GM21723 (cell line): Measurements from ENCODE around the gene P2RX7.
"Not testable (repeated sequence)": the region's sequence is repeated elsewhere in the genome, so short reads cannot be mapped to it uniquely, and the experiment has no call there.

Experiments used
- ATAC-seq: cut with Tn5 transposase; IDR thresholded peaks from one replicate; pipeline ENCODE4 v1.9.1; 2021; ENCODE audit warnings: mild to moderate bottlenecking, moderate library complexity; ENCODE audit not compliant: unreplicated experiment

The P2RX7 gene

DNA sequence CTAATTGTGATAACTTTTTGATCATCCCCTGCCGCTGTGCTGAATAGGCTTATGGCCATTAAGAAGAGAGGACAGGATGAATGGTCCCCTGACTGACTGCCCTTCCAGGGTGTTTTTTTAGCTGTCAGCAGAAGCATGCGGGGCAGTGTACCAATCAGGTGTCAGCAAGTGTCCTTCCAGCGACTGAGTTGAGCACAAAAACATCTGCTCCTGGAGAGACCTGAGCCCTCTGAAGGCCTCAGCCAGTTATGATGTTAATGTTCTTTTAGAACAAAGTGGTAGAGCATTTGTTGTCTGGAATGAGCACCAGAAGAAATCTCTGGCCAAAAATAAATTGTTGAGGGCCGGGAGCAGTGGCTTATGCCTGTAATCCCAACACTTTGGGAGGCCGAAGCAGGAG, 37.5 kb downstream of the P2RX7 start:
- no peak for ATAC-seq

DNA sequence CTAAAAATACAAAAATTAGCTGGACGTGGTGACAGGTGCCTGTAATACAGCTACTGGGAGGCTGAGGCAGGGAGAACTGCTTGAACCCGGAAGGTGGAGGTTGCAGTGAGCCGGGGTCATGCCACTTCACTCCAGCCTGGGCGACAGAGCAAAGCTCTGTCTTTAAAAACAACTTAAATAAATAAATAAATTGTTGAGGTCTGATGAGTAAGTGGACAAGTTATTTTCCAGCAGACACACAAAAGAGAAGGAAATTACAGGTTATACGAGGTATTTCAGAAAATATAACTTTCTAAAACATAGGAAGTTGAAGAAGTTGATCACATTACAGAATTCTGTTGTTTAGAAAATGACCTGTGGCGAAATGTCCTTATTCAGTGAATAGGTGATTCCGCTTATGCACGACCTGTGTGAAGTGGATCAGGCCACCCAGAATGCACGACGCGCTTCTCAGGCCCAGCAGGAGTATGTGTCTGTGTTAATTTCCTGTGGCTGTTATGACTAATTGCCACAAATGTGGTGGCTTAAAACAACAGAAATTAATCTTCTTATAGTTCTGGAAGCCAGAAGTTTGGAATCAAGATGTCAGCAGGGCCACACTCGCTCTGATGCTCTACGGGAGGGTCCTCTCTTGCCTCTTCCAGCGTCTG, 38.1 kb downstream of the P2RX7 start:
- no peak for ATAC-seq

DNA sequence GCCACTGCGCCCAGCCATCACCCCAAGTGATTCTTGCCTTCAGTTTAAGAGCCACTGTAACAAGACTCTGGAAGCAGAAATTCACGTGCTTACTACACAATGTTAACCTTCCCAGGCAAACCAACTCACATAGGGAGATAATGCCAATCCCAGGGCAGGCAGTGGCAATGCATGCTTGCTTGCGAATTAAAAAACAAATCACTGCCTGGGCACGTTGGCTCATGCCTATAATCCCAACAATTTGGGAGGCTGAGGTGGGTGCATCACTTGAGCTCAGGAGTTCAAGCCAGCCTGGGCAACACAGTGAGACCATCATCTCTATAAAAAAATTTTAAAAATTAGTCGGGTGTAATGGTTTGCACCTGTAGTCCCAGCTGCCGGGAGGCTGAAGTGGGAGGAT, 39.5 kb downstream of the P2RX7 start:
- ATAC-seq, result no peak

DNA sequence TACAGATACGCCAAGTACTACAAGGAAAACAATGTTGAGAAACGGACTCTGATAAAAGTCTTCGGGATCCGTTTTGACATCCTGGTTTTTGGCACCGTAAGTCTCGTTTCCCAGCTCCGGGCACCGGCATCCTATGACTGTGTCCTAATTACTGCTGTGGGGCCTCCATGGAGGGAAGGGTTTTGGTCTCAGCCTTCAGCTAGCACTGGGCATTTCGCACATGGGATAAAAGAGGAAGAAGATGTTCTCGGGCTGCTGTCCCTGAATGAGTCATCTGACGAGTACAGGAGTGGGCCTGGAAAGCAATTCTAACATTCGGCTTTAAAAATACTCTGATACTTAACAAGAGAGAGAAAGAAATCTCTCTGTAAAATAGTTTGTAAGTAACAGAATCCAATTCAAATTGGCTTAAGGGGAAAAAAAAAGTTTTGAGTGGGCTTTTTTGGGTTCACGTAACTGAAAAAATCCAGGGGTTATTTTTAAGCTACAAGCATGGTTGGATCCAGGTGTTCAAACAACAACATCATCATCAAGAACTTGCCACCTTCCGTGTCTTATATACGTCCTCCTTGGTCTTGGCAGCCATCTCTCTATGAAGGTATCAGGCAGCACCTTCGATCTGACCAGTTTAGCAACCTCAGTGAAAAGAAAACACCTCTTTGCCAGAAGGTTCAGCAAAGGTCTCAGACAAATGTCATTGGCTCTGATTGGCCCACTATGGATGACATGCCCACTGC, 42.9 kb downstream of the P2RX7 start:
- ATAC-seq, result no peak

DNA sequence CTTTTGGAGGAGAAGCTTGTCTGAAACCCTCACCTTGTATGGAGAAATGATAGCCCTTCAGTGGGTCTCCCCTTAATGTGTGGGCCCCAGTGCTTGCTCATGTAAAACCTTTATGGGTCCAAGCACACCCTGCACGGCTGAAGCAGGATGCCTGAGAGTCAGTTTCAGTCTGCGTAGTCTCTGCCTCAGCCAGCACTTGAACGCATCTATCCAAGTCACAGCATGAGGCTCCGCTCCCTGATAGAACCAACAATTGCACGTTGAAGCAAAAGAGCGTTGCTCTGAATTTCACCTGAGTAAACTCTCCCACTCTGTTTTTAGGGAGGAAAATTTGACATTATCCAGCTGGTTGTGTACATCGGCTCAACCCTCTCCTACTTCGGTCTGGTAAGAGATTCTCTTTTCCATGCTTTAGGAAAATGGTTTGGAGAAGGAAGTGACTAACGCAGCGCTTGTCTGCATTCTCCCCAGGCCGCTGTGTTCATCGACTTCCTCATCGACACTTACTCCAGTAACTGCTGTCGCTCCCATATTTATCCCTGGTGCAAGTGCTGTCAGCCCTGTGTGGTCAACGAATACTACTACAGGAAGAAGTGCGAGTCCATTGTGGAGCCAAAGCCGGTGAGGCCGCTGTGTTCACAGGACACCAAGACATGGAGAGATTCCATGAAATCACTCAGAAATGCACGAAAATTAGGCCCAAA, 44.3 kb downstream of the P2RX7 start:
- no peak for ATAC-seq

DNA sequence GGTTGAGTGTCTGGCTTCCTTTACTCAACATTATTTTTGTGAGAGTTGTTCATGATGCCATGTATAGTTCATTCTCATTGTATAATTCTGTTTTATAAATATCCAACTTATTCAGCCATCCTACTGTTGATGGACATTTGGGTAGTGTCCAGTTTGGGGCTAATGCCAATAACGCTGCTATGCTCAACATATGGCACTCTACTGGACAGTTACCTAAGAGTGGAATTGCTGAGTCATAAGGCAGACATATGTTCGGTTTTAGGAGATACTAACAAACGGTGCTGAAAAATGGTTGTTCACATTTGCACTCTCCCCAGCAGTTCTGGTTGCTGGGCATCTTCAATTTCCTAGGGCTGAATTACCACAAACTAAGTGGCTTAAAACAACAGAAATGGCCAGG, 48.5 kb downstream of the P2RX7 start:
- no peak for ATAC-seq

DNA sequence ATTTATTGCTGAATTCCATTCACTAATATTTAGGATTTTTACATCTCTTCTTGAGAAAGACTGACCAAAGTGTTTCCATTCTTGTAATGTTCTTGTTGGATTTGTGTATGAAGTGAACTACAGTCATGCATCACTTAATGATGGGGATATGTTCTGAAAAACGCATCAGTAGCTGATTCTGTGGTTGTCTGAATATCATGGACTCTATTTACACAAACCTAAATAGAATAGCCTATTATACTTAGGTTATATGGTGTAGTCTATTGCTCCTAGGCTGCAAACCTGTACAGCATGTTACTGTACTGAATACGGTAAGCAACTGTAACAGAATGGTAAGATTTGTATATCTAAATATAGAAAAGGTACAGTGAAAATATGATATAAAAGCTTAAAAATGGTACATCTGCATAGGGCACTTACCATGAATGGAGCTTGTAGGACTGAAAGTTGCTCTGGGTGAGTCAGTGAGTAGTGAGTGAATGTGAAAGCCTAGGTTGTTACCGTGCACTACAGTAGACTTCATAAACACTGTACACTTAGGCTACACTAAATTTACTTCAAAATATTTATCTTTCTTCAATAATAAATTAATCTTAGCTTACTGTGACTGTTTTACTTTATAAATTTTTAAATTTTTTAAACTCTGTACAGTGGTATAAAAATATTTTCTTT, 49.7 kb downstream of the P2RX7 start:
- ATAC-seq, result peak; percentile 67

DNA sequence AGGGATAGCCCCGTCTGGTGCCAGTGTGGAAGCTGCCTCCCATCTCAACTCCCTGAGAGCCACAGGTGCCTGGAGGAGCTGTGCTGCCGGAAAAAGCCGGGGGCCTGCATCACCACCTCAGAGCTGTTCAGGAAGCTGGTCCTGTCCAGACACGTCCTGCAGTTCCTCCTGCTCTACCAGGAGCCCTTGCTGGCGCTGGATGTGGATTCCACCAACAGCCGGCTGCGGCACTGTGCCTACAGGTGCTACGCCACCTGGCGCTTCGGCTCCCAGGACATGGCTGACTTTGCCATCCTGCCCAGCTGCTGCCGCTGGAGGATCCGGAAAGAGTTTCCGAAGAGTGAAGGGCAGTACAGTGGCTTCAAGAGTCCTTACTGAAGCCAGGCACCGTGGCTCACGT, 51.7 kb downstream of the P2RX7 start:
- no peak for ATAC-seq

DNA sequence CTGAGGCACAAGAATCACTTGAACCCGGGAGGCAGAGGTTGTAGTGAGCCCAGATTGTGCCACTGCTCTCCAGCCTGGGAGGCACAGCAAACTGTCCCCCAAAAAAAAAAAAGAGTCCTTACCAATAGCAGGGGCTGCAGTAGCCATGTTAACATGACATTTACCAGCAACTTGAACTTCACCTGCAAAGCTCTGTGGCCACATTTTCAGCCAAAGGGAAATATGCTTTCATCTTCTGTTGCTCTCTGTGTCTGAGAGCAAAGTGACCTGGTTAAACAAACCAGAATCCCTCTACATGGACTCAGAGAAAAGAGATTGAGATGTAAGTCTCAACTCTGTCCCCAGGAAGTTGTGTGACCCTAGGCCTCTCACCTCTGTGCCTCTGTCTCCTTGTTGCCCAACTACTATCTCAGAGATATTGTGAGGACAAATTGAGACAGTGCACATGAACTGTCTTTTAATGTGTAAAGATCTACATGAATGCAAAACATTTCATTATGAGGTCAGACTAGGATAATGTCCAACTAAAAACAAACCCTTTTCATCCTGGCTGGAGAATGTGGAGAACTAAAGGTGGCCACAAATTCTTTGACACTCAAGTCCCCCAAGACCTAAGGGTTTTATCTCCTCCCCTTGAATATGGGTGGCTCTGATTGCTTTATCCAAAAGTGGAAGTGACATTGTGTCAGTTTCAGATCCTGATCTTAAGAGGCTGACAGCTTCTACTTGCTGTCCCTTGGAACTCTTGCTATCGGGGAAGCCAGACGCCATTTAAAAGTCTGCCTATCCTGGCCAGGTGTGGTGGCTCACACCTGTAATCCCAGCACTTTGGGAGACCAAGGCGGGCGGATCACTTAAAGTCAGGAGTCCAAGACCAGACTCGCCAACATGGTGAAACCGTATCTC, 52.6 kb downstream of the P2RX7 start:
- ATAC-seq, result no peak

DNA sequence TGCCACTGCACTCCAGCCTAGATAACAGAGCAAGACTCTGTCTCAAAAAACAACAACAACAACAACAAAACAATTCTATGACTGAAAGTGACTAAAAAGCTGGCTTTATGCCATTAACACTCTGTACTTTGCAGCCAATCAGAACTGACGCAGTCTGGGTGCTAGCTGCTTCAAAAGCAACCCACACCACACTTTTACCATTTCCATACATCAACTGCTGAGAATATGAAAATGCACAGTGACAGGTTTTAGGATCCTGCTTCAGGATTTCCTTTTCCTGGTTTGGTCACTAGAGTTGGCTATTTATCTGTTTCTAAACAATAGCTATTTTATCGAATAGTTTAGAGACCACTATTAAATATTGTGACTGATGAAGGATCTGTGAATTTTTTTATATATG, 54.1 kb downstream of the P2RX7 start:
- no peak for ATAC-seq

DNA sequence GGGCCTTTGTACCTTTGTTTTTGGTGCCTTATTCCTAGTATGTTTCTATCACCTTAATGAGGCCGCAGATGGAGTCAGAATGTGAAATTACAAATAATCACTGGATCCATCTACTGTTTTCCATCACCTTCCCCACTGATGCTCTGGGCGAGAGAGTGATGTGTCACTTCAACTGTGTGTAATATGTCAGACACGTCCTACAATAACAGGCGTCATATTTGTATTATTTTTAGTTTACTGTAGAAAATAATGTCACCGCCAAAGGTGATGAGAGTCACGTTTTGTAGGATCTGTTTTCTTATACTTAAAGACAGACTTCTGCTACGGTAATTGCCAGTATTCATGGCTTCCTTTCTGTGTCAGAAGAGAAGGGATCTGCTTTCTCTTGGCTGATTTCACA, 54.8 kb downstream of the P2RX7 start:
- no peak for ATAC-seq

DNA sequence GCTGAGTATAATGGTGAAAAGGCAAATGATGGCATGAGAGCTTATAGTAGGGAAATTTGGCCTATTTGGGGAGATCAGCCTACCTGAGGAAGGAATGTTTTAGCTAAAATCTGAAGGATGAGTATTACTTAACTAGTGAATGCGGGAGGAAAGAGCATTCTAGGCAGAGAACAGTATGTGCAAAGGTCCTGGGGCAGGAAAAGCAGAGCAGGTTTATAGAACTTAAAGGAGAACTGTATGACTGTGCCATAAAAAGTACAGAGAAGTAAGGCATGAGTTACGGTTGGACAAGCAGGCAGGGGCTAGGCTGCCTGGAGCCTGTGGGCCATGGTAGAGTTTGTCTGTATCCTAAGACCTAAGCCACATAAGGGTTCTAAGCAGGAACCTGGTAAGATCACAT, 55.6 kb downstream of the P2RX7 start:
- ATAC-seq, result no peak

DNA sequence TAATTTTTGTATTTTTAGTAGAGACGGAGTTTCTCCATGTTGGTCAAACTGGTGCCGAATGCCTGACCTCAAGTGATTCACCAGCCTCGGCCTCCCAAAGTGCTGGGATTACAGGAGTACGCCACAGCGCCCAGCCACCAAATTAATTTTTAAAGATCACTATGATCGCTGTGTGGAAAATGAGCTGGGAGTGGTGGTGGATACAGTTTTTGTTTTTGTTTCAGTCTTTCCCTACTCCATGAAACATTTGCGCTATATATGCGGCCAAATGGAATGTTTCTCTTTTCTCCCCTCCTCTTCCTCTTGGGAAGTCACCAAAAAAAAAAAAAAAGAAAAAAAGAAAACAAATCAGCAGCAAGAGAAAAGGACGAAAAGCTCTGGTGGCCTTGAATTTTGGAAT, 56.5 kb downstream of the P2RX7 start:
- ATAC-seq, result no peak

DNA sequence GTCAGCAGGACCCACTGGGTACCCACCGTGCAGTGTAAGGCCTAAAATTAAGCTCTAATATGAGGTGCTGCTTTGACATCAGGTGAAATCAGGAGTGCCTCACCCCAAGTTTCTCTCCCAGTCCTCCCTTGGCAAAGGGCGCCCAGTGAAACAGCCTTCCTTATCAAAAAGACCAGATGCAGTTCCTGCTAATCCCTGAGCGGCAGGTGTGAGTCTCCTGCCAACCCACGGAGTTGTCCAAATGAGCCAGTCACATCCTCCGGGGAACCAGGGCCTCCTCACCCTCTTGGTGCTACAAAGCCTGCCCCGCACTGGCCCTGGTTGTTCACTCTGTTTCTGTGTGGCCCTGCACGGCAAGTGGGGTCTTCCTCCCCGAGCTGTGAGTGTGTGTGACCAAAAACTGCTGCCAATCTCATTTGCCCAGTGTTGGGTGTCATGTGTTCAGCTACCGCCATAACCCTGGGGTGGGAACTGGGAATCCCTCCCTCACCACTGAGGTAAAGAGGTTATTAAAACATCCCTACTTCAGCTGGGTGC, 57.0 kb downstream of the P2RX7 start:
- ATAC-seq, result no peak

DNA sequence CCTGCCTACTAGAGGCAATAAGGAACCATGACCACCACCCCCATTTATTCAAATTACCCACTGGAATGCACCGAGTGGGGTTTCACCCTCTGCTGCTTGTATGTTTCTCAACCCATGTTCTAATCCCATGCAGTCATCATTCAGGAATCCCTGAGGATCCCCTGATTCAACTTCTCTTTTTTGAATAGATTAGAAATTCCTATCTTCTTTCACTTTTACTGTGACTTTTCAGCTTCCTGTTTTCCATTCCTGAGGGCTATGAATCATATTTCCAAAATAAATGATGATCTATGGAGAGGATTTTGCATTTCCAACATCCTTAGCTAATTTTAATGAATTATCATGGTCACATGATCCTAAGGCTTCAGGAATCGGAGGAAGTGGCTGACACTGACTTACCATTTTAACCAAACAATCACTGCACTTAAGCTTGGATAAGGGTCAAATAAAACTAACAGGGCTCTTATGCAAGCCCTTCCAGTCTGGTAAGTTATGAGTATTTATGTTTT, 57.9 kb downstream of the P2RX7 start:
- no peak for ATAC-seq

DNA sequence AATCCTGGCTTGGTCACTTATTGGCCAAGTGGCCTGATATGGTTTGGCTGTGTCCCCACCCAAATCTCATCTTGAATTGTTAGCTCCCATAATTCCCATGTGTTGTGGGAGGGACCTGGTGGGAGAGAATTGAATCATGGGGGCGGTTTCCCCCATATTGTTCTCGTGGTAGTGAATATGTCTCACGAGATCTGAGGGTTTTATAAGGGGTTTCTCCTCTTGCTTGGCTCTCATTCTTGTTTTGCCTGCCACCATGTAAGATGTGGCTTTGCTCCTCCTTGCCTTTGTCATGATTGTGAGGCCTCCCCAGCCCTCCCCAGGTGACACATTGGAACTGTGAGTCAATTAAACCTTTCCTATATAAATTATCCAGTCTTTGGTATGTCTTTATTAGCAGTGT, 58.5 kb downstream of the P2RX7 start:
- no peak for ATAC-seq

DNA sequence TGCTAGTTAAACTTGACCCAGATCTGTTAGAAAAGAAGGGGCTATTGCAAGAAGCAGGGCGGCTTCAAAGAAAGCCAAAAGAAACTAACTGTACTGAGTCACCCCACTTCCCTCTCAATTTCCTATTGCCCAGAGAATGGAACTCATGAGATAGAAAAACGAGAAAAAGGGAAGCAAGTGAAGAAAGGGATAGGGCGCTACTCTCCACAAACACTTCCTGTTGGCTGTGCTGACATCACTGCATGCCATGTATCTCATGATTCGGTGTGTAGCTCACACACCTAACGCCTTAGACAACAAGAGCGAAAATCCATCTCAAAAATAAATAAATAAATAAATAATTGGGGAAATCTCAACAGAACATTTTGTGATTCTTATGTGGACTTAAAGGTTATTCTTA, 64.2 kb downstream of the P2RX7 start:
- ATAC-seq, result no peak

DNA sequence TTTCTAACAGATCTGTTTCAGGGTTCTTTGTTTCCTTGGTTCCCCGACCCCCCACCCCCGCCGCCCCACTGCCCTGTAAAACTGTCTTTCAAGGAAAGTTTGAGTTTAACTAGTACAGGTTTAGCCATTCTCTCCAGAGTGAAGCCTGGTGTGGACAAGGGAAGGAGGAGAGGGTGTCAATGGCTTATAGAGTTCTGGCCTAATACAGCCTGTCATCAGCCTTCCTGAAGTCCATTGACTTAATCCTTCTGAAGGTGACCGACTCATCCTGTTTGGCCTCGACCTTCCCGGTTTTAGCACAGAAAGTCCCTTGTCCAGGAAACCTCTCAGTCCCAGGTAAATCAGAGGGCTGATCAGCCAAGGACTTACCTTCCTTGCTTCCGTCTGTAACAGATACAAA, 66.3 kb downstream of the P2RX7 start:
- ATAC-seq, result no peak

DNA sequence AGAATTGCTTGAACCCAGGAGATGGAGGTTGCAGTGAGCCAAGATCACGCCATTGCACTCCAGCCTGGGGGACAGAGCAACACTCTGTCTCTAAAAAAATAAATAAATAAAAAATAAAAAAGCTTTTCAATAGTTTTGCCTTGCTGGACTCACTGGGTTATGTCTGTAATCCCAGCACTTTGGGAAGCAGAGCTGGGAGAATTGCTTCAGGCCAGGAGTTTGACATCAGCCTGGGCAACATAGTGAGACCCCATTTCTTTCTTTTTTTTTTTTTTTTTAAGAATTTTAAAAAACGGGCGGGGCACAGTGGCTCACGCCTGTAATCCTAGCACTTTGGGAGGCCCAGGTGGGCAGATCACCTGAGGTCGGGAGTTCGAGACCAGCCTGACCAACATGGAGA, 68.5 kb downstream of the P2RX7 start:
- not testable (repeated sequence) for ATAC-seq
